GM19452 (cell line): ENCODE data around the gene DALRD3.

ENCODE experiments used
- ATAC-seq: cut with Tn5 transposase; IDR thresholded peaks from one replicate; pipeline ENCODE4 v1.9.1; 2021; ENCODE audit not compliant: unreplicated experiment

The DALRD3 gene

GRCh38 chr3:48982686-48983085 is 35.7 kb downstream of the DALRD3 start:
- no peak for ATAC-seq

GRCh38 chr3:48982016-48982415 is 36.4 kb downstream of the DALRD3 start:
- ATAC-seq, result no peak

GRCh38 chr3:48980295-48980694 is 38.1 kb downstream of the DALRD3 start:
- ATAC-seq, result no peak

GRCh38 chr3:48979451-48979850 is 38.9 kb downstream of the DALRD3 start:
- ATAC-seq, result no peak

GRCh38 chr3:48974076-48974864 is 44.1 kb downstream of the DALRD3 start:
- ATAC-seq, result no peak

- ATAC-seq, result no peak
Observed at GRCh38 chr3:48970586-48970985, 47.8 kb downstream of the DALRD3 start.

GRCh38 chr3:48966876-48967361 is 51.5 kb downstream of the DALRD3 start:
- no peak for ATAC-seq

GRCh38 chr3:48966367-48966766 is 52.0 kb downstream of the DALRD3 start:
- ATAC-seq, result no peak
